ENCODE data around the gene CACNB2.

DNA sequence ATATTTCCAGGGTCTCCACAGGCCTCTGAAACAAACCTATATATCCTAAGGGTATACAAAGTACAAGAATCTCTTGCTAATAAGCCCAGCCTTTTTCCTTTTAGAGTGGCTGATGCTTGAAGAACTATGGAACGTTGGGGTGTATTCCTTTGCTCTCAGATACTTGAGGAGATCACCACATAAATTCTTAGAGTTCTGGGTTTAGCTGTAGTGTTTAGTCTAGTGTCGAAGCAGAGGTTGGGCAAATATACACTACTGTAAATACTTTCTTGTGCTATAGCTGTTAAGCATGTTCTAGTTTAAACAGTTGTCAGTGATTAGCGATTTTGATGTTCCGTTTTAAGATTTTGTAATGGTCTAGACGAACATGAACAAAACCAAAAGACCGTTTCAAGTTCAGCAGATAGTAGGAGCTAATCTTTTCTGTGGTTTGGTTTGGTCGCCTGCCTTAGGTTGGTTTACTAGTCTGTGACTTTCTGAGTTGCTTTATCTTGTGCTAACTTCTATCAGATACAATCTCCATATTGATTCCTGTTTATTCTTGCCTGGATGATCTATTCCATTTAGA, 281.6 kb downstream of the CACNB2 start:
- TF ChIP-seq, protein P1, sequence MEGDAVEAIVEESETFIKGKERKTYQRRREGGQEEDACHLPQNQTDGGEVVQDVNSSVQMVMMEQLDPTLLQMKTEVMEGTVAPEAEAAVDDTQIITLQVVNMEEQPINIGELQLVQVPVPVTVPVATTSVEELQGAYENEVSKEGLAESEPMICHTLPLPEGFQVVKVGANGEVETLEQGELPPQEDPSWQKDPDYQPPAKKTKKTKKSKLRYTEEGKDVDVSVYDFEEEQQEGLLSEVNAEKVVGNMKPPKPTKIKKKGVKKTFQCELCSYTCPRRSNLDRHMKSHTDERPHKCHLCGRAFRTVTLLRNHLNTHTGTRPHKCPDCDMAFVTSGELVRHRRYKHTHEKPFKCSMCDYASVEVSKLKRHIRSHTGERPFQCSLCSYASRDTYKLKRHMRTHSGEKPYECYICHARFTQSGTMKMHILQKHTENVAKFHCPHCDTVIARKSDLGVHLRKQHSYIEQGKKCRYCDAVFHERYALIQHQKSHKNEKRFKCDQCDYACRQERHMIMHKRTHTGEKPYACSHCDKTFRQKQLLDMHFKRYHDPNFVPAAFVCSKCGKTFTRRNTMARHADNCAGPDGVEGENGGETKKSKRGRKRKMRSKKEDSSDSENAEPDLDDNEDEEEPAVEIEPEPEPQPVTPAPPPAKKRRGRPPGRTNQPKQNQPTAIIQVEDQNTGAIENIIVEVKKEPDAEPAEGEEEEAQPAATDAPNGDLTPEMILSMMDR (IDR thresholded peaks at IDR 0.05; ENCODE audit: low read depth, low read length, poor library complexity, severe bottlenecking): no peak
- no peak for TF ChIP-seq EZH2phosphoT487 (IDR thresholded peaks at IDR 0.05; ENCODE audit: borderline replicate concordance, low read length)

Measured in DOHH2 (cell line).